ENCODE measurements around the gene TOR4A. TPM values are rescaled to one million over a fixed set of nuclear protein-coding genes. Genes with fewer than 3 reads are reported as not detected.
A peak's percentile ranks its signal among the peaks of the same experiment; 100 is the strongest.

Gene TOR4A
- total RNA-seq, 2 experiments from 2014 or later = 8.1 to 8.2 TPM

DNA sequence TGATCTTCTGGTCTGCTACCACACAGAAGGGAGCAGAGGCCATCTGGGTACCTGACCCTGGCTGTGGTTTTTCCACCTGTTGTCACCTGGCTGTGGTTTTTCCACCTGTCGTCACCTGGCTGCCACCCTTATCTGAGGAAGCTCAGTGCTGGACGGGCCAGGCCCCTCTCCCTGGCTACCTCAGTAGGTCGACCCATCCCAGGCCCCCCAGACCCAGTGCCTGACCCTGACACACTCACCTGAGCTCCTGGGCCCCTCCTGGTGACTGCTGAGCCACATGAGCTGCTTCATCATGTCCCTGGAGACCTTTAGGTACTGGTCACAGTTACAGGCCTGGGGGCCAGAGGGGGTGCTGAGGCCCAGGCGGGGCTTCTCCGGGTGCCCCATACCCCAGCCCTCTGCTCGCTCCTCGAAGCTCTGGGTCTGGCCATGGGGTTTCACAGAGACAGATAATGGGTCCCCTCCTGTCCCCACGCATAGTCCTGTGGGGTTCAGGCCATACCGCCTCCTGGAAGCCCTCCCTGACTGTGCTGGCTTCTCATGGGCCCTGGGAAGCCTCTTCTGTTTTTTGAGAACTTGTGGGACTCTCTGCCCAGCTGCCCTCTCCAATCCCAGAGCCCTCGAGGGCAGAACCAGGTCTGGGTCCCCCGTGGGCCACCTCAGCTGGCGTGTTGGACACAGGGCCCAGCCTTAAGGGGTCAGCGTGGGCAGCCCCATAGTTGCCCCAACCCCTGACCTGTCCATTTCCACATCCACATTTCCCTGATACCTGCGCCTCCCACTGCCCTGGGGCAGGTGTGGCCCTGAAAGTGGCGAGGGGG, 32.1 kb downstream of the TOR4A start:
- Mint-ChIP-seq H3K27me3 (no peaks in the 10 kb centered on the region), H3K27ac (no peak overlapping the region), H3K4me3 (no peak overlapping the region), H3K9me3 (no peaks in the 10 kb centered on the region), H3K4me1 (peaks cover 4% of the 10 kb centered on the region), H3K36me3 (no peaks in the 10 kb centered on the region)
- POLR2A ChIA-PET = interaction anchor here (1.4 kb wide), 2 partner anchors 11 kb away, joined by 4 to 9 read pairs; no protein-coding TSS in a partner anchor
- ATAC-seq (ENCODE audit: low read depth) (no peak), DNase-seq (peak; percentile 31)

DNA sequence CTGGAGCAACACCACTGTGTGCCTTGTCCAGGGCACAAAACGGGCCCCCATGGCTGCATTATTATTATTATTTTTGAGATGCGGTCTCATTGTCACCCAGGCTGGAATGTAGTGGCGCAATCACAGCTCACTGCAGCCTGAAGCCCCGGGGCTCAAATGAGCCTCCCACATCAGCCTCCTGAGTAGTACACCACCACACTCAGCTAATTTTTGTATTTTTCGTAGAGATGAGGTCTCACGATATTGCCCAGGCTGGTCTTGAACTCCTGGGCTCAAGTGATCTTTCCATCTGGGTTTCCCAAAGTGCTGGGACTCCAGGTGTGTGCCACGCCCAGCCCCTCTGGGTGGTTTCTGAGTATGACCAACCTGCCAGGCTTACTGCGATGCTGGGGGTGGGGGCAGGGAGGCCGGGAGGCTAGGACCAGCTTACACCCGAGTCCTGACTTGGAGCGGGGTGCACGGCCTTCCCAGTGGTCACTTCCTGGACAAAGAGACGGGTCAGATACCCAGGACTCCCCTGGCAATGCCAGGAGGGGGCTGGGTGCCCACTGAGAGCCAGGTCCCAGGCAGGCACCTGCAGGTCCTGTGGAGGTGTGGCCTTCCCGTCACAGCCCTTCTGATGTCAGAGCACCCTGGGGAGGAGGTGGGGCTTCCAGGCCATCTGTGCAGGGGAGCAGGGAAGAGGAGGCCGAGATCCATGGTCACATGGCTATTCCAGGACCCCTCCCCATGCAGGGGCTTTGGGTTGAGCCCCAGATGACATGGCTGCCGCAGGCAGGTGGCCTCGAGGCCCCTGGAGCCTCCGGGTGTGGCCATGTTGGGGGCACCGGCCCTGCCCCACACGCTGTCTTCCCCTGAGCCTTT, 32.9 kb downstream of the TOR4A start:
- DNase-seq (peak; percentile 33), ATAC-seq (ENCODE audit: low read depth) (no peak)
- Mint-ChIP-seq H3K4me3 (no peak overlapping the region), H3K4me1 (peaks cover 2% of the 10 kb centered on the region), H3K27ac (no peak overlapping the region), H3K27me3 (no peaks in the 10 kb centered on the region), H3K9me3 (no peaks in the 10 kb centered on the region), H3K36me3 (no peaks in the 10 kb centered on the region)
- POLR2A ChIA-PET = interaction anchor here (0.7 to 1.4 kb wide), 2 partner anchors 10 to 94 kb away, joined by 3 to 4 read pairs; no protein-coding TSS in a partner anchor

GRCh38 chr9:137311171-137311985, 33.9 kb downstream of the TOR4A start:
- Mint-ChIP-seq H3K9me3 (no peaks in the 10 kb centered on the region), H3K27ac (no peak overlapping the region), H3K4me1 (peaks cover 2% of the 10 kb centered on the region), H3K4me3 (no peak overlapping the region), H3K27me3 (no peaks in the 10 kb centered on the region), H3K36me3 (no peaks in the 10 kb centered on the region)
- DNase-seq (peak; percentile 47), ATAC-seq (ENCODE audit: low read depth) (no peak)
- POLR2A ChIA-PET = interaction anchor here (0.5 to 1.4 kb wide), 2 partner anchors 9 to 321 kb away, joined by 3 to 4 read pairs; no protein-coding TSS in a partner anchor

- H3K27ac Mint-ChIP-seq = no peak overlapping the region
- ATAC-seq (ENCODE audit: low read depth) (no peak), DNase-seq (peak; percentile 27)
- no peak overlapping the region for H3K4me3 Mint-ChIP-seq
- no peaks in the 10 kb centered on the region for H3K27me3 Mint-ChIP-seq
- POLR2A ChIA-PET = interaction anchor here (0.5 kb wide), 1 partner anchor 321 kb away, joined by 3 read pairs; no protein-coding TSS in a partner anchor
- H3K9me3 Mint-ChIP-seq = no peaks in the 10 kb centered on the region
- H3K4me1 Mint-ChIP-seq = peaks cover 3% of the 10 kb centered on the region
- no peaks in the 10 kb centered on the region for H3K36me3 Mint-ChIP-seq
Observed at GRCh38 chr9:137311986-137312851, 34.7 kb downstream of the TOR4A start.

DNA sequence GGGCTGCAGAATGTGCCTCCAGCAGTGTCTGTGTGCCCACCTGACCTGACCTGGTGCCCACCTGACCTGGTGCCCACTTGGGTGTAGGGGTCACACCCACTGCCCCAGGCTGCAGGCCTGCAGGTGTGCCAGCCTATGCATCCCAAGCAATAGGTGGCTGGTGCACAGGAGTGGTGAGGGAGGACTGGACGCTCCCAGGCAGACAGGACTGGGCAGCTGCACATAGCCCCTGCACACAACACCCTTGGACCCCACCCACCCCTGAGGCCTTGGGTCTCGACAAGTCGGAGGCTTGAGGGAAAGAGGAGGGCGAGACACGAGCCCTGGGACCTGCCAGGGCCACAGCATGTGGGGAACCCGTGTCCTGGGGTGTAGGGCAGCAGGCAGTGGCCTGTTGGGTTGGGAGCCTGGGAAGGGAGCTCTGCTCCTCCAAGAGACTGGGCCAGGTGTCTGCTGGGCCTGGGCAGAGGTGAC, 35.4 kb downstream of the TOR4A start:
- no peaks in the 10 kb centered on the region for H3K36me3 Mint-ChIP-seq
- no peak overlapping the region for H3K27ac Mint-ChIP-seq
- POLR2A ChIA-PET = no interaction called here
- no peak overlapping the region for H3K4me3 Mint-ChIP-seq
- DNase-seq (no peak), ATAC-seq (ENCODE audit: low read depth) (no peak)
- peaks cover 2% of the 10 kb centered on the region for H3K4me1 Mint-ChIP-seq
- H3K27me3 Mint-ChIP-seq = no peaks in the 10 kb centered on the region
- H3K9me3 Mint-ChIP-seq = no peaks in the 10 kb centered on the region

- Mint-ChIP-seq H3K9me3 (no peaks in the 10 kb centered on the region), H3K4me1 (peaks cover 2% of the 10 kb centered on the region), H3K36me3 (no peaks in the 10 kb centered on the region), H3K27me3 (no peaks in the 10 kb centered on the region), H3K27ac (no peak overlapping the region), H3K4me3 (no peak overlapping the region)
- ATAC-seq (ENCODE audit: low read depth) (no peak), DNase-seq (peak; percentile 33)
- POLR2A ChIA-PET = no interaction called here
Observed at GRCh38 chr9:137313326-137313936, 35.9 kb downstream of the TOR4A start.

DNA sequence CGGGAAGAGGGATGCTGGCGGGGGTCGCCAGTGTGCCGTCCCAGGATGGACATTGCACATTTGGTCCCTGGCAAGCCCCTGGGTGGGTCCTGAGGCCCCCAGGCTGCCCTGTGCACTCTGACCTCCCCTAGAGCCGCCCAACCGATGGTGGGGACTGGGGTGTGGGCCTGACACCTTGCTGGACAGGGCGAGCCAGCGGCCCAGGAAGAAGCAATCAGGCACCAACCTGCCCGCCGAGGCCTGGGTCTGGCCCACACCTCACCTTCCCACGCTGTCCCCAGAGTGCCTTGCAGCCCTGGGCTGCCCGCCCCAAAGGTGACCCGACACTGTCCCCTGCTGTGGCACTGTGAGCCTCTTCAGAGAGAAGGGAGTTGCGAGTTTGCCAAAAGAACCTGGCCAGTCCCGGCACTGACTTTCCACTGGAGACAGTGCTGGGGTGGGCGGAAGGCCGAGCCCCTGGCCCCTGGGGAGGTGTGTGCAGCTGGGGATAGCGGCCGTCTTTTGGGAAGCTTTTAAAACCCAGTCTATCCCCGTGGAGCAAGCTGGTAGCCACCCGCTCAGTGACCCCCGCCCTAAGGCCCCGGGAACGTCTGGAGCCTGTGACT, 36.5 kb downstream of the TOR4A start:
- H3K27me3 Mint-ChIP-seq = no peaks in the 10 kb centered on the region
- H3K4me1 Mint-ChIP-seq = peaks cover 2% of the 10 kb centered on the region
- ATAC-seq (ENCODE audit: low read depth) (no peak), DNase-seq (peak; percentile 33)
- H3K4me3 Mint-ChIP-seq = no peak overlapping the region
- POLR2A ChIA-PET = no interaction called here
- H3K27ac Mint-ChIP-seq = no peak overlapping the region
- no peaks in the 10 kb centered on the region for H3K36me3 Mint-ChIP-seq
- no peaks in the 10 kb centered on the region for H3K9me3 Mint-ChIP-seq

DNA sequence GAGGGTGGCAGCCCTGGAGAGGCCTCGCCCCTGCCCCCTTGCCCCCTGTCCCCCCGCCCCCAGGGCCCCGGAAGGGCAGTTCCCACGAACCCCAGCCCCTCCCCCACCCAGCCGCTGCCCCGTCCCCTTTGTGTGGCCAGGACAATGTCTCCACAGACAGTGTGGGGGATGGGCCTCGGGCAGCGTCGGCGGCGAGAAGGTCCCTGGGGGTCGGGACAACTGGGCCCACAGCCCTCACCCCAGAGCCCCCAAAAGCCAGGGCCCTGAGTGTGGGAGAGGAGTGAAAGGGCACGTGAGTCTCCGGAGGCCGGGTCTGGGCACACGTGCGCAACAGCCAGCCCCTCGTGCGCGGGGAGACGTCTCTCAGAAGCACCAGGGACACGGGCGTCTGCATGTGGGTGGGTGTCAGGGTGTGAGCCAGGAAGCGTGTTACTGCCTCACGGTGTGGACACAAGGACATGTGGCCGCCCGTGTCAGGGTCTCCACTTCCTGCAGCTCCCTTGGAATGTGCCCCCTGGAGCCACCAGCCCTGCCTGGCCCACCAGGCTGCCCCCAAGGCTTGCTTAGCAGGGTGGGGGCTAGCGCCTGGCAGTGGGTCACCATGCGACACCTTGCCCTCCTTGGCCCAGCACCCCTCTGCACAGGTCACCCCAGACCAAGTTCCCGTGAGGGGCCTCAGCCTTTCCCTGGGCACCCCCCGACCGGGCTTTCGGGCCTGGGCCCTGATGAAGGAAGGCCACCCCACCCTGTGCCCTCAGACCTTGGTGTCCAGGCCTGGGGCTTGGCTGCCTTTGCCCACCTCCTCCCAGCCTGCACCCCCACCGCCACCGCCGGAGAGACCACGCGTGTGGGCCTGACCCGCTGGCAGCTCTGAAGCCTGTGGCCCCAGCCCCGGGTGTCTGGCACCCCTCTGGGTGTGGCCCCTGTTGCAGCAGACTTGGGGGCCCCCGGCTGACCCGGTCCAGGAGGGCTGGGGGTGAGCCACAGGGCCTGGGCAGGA, 37.3 kb downstream of the TOR4A start:
- POLR2A ChIA-PET = interaction anchor here (2.2 kb wide), 1 partner anchor 9 kb away, joined by 16 read pairs; no protein-coding TSS in a partner anchor
- no peak overlapping the region for H3K27ac Mint-ChIP-seq
- no peaks in the 10 kb centered on the region for H3K36me3 Mint-ChIP-seq
- H3K27me3 Mint-ChIP-seq = no peaks in the 10 kb centered on the region
- H3K4me3 Mint-ChIP-seq = no peak overlapping the region
- ATAC-seq (ENCODE audit: low read depth) (no peak), DNase-seq (peak; percentile 37)
- H3K4me1 Mint-ChIP-seq = peaks cover 5% of the 10 kb centered on the region
- H3K9me3 Mint-ChIP-seq = no peaks in the 10 kb centered on the region

DNA sequence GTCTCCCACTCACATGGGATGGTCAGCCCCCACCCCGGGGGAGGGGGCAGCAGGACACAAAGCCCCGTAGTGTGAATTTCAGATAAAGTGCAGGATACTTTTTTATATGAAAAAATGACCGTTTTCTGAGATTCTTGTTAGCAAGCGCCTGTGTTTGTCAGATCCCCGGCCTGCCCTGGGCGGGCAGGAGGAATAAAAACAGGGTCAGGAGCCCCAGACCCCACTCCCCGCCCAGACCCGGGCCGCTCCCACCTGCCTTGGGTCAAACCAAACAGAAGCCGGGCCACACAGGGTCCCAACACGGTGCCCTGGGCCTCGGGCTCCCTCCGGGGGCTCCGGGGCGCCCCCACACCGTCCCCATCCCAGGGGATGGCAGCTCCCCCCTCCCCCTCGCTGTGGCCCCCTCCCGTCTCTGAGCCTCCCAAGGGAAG, 38.1 kb downstream of the TOR4A start:
- POLR2A ChIA-PET = interaction anchor here (0.8 to 2.2 kb wide), 4 partner anchors 8 to 108 kb away, joined by 3 to 16 read pairs (median 4); partner anchors contain the start of genes EXD3 and NOXA1
- DNase-seq (no peak), ATAC-seq (ENCODE audit: low read depth) (no peak)
- Mint-ChIP-seq H3K27me3 (no peaks in the 10 kb centered on the region), H3K27ac (no peak overlapping the region), H3K4me1 (peaks cover 7% of the 10 kb centered on the region), H3K9me3 (no peaks in the 10 kb centered on the region), H3K36me3 (no peaks in the 10 kb centered on the region), H3K4me3 (no peak overlapping the region)

DNA sequence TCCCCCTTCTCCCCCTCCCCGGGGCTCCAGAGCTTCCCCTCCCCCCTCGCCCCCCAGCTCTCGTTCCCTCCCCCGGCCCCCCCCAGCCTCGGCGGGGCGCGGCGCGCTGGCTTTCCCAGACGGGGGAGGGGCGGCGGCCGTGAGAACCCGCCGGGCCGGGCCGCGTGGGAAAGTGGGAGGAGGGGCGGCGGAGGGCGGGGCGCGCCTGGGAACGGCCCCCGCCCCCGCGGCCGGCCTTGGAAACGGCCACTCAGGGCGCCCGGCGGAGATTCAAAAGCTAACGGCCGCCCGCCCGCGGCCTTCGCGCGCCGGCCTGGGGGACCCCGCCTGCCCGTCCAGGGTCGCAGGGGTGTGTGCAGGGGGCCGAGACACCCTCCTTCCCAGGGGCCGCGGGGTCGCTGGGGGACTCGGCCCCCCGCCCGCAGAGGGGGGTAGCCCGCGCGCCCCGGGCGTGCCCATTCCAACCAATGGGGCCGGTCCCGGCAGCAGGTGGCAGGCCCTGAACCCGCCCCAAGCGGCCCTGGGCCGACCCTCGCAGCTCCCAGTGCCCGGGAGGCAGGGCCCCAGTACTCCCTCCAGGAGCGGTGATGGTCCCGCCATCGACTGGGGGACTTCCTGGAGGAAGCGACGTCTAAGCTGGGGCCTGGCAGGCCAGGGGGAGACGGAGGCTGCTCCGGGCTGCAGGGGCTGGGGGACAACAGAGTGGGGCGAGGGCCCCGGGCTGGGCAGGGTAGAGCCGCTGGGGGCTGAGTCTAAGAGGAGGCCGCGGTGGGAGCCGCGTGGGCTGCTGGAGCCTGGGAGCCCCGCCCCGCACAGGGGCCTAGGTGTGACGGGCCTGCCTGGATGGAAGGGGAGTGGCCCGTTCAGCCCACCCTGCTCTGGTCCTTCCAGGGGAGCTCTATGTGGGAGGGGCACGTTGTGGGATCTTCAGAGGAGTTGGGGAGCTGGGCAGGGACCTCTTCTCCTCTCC, 38.8 kb downstream of the TOR4A start:
- H3K27ac Mint-ChIP-seq = peak overlapping the region; percentile 75
- no peaks in the 10 kb centered on the region for H3K36me3 Mint-ChIP-seq
- peaks cover 9% of the 10 kb centered on the region for H3K4me1 Mint-ChIP-seq
- DNase-seq (peak; percentile 67), ATAC-seq (ENCODE audit: low read depth) (peak; percentile 46)
- POLR2A ChIA-PET = interaction anchor here (0.8 to 2.2 kb wide), 6 partner anchors 8 to 107 kb away, joined by 3 to 16 read pairs (median 4); partner anchors contain the start of genes EXD3, NOXA1 and NRARP
- H3K9me3 Mint-ChIP-seq = no peaks in the 10 kb centered on the region
- H3K4me3 Mint-ChIP-seq = peak overlapping the region; percentile 61
- no peaks in the 10 kb centered on the region for H3K27me3 Mint-ChIP-seq

Data from activated naive CD8-positive, alpha-beta T cell treated with anti-CD3 and anti-CD28 coated beads, Interleukin-2, amount 10 ng/mL, durations not matched to agents 7 days and 5 days (primary cell).